Hippocampal formation (tissue), 2 donors: ENCODE data around the gene PTP4A2.

Source experiments
- DNase-seq, 2 donors: peaks; one replicate each; lab custom pipeline; 2025; lab: John Stamatoyannopoulos, UW

PTP4A2 gene

GRCh38 chr1:31886866-31887265, 51.3 kb downstream of the PTP4A2 start:
- DNase-seq, result no peak

GRCh38 chr1:31885851-31886250, 52.3 kb downstream of the PTP4A2 start:
- DNase-seq, result no peak

DNA sequence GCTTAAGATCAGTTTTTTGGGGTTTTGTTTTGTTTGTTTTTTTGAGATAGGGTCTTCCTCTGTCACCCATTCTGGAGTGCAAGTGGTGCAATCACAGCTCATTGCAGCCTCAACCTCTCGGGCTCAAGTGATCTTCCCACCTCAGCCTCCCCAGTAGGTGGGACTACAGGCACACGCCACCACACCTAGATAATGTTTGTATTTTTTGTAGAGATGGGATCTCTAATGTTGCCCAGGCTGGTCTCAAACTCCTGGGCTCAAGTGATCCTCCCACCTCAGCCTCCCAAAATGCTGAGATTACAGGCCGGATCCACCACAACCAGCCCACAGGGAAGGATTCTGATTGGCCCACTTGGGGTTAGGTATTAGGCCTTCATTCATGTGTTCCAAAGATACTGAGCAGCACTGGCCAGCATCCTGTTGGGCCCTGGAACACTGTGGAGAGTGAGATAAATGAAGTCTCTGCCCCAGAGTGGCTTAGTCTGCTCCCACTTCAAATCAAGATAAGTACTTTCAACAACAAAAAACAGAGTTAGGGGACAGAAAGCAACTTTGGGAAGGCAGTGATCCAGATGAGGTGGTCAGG, 54.7 kb downstream of the PTP4A2 start:
- DNase-seq, result no peak

GRCh38 chr1:31881688-31882000, 56.5 kb downstream of the PTP4A2 start:
- no peak for DNase-seq

DNA sequence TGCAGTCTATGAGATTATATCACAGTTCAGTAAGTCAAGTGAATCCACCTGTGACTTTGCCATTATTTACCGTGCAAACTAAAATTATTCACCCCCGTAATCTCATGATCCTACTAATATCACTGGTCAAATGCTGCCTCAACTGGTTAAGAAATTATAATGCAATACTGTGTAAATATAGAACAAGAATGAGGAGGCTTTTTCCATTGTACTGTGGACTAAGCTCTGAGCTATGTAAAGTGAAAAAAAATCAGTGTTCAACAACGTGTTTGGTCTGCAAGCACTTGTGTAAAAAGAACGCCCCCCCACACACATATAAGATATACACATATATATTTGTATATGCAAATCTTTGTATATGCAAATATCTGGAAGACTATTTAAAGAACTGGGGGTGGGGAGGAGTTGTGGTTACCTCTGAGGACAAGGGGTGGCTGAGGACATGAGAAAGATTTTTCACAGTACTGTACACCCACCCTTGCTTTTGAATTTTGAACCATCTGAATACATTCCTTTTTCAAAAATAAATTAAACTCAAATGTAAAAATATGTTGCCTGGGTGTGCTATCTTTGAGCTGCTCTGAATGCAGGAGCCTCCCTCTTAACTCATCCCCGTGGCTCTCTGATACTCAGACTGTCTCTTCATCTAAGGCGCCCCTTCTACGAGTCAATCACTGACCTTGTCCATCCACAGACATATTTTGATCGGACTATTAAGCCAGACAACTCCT, 57.0 kb downstream of the PTP4A2 start:
- no peak for DNase-seq

DNA sequence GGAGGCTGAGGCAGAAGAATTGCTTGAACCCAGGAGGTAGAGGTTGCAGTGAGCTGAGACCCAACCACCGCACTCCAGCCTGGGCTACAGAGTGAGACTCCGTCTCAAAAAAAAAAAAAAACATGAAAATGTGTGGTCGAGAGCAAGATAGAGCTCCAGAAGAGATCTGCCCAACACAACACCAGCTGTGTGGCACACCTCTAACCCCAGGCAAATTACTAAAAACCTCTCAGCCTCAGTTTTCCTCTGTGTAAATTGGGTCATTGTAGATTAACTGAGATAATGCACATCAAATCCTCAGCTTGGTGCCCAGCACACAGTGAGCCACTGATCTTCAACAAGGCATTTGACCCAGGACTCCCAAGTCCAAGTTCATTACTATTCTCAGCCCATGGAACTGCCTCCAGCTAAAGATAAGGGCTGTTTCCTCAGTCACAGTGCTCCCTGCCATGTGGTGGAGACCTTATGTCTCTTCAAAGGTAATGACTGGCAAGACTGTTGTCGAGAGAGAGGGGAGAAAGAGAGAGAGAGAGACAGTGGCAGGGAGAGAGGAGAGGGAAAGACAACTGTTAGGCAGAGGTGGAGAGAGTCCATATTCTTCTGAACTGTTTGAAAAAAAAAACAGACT, 58.1 kb downstream of the PTP4A2 start:
- DNase-seq, result no peak

DNA sequence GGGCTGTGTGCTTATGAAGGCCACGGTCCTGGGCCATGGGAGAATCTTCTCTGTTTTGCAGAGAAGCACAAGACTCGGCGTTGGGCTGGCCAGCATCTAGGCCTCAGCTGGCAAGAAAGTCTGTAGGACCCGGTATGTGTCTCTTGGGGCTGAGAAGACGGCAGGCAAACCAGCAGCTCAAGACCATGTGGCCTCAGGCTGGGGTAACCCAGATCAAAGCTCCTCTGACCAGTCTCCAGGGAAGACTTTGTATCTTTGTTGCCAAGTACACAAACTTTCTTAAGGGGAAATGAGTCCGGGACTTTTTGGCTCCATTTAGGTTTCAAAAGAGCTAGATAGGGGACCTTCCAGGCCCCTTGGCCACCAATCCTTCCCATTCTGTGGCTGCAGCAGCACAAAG, 60.1 kb downstream of the PTP4A2 start:
- no peak for DNase-seq

- no peak for DNase-seq
Measured at GRCh38 chr1:31877544-31877943, 60.6 kb downstream of the PTP4A2 start.

DNA sequence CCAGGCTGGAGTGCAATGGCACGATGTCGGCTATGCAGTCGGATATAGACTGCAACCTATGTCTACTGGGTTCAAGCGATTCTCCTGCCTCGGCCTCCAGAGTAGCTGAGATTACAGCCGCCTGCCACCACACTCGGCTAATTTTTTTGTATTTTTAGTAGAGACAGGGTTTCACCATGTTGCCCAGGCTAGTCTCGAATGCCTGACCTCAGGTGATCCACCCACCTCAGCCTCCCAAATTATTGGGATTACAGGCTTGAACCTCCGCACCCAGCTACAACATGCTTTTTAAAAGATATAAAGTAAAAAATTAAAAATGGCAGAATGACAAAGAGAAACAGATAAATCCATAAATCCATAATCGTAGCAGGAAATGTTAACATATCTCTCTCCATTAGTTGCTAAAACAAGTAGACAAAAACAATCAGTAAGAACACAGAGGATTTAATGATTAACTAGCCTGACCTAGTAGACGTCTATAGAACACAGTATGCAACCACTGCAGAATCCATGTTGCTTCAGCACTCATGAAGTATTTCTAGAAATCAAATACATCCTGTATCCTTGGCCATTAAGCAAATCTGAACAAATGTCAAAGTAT, 62.4 kb downstream of the PTP4A2 start:
- DNase-seq, result no peak

DNA sequence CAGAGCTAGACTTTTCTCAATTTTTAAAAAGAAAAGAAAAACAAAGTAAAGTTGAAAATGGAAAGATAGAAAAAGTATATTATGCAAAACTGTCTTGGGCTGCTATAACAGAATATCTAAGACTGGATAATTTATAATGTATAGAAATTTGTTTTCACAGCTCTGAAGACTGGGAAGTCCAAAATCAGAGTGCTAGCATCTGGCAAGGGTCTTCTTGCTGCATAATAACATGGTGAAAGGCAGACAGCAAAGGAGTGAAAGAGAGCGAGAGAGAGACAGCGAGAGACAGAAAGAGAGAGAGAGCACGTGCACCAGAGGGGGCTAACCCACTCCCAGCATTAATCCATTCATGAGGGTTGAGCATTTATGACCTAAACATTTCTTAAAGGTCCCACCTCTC, 63.2 kb downstream of the PTP4A2 start:
- no peak for DNase-seq

- DNase-seq, result no peak
Measured at GRCh38 chr1:31872658-31873636, 65.2 kb downstream of the PTP4A2 start.

DNA sequence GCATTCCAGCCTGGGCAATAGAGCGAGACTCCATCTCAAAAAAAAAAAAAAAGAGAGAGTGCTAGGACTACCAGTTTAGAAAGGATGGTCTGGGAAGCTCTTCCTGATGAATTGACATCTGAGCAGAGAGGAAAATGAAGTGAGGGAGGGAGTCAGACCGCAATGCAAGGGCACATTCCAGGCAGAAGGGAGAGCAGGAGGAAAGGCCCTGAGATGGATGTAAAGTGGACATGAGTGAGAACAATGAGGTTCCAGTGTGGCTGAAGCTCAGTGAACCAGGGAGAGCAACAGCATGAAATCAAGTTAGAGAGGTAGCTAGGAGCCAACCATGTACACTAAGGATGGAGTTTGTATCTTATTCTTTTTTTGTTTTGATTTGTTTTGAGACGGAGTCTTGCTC, 66.5 kb downstream of the PTP4A2 start:
- no peak for DNase-seq

- DNase-seq, result no peak
Measured at GRCh38 chr1:31870086-31870736, 68.0 kb downstream of the PTP4A2 start.

DNA sequence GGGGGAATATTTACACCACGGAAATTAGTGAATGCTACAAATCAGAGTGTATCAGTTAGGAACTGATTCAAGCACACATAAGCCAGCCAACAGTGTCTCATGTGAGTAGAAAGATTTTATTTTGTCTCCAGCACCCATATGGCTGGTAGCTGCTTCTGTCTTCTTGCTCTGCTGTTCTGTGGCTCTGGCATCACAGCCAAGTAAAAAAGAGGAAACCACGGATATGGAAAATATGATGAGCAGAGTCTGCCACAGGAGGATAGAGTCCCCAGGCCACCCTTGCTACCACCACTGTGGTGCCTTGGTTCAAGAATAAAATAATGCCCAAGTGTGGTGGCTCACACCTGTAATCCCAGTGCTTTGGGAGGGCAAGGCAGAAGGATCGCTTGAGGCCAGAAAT, 68.7 kb downstream of the PTP4A2 start:
- DNase-seq, result no peak

DNA sequence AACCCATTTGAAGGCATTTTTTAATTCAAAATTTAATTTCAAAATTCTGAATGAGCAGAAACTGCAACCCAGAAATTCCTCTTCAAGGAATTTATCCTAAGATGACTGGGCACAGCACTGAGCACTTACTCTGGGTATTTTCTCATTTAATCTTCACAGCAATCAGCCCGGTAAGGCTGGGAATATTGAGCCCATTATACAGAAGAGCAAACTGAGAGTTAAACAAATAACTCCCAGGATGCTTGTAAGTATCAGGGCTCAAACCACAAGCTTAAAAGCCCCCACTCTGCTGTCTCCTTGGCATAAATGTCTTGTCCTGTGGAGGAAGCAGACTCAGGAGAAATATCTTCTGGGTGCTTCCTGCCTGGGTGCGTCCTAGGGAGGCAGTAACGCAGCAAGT, 69.3 kb downstream of the PTP4A2 start:
- DNase-seq, result no peak

DNA sequence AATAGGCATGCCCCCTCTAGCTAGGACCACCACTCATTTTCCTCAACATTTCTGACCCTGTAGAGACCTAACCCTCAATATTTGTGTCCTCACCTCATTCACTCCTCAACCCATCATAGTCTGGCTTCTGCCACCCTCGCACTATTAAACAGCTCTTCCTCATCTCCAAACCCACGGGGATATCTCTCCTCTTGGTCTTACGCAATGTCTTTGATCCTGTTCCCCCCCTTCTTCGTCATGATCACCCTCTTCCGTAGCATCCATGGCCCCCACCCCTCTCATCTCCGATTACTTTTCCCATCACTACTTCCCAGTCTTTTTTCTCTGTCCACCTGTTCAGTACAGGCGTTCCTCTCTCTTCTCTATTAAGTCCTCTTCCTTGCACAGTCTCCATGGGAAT, 70.6 kb downstream of the PTP4A2 start:
- DNase-seq, result no peak

DNA sequence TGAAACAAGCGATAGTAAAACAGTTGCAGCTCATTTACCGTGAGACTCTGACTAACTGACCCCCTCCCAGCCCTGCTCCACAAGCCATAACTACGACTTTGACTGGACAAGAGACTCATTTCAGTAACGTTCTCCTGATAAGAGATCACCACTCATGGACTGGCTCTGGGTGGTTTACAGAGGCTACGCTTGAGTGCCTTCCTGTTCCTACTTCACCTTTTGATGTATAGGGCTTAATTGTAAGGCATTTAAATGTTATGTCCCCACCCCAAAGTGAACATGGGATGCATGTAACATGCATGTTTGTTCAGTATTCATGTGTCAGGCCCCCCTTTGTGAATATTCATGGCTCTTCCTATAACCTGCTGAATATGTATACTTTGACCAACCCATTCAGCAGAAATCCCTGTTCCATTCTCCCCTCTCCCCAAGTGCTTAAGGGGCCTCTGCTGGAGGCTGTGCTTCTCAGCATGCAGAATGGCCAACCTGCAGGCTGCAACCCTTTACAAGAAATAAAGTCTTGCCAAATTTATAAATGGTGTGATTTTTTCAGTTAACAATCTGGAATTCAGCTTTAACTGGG, 71.6 kb downstream of the PTP4A2 start:
- no peak for DNase-seq

GRCh38 chr1:31865728-31866449, 72.3 kb downstream of the PTP4A2 start:
- DNase-seq, result no peak

DNA sequence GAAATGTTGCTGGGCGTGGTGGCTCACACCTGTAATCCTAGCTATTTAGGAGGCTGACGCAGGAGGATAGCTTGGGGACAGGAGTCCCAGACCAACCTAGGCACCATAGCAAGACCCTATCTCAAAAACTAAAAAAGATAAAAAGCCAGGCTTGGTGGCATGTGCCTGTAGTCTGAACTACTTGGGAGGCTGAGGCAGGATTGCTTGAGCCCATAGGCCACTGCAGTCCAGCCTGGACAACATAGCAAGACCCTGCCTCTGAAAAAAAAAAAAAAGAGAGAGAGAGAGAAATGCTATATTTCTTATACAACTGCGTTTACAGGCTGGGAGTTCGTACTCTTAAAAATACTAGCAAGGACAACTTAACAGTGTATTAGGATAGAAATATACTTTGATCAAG, 76.1 kb downstream of the PTP4A2 start:
- no peak for DNase-seq

GRCh38 chr1:31861346-31861745, 76.8 kb downstream of the PTP4A2 start:
- no peak for DNase-seq
